Stimulated activated CD4-positive, alpha-beta T cell treated with anti-CD3 and anti-CD28 coated beads, TNF-alpha, amount 100 ng/mL, for 24 hours (primary cell): ENCODE measurements around the gene TGFBR3.

Experiments used
- DNase-seq, 3 experiments: peaks; one replicate each; pipeline ENCODE4 v3.0.0-alpha.2; 2020; ENCODE audit warnings: low read depth in 3 of 3

TGFBR3 gene

DNA sequence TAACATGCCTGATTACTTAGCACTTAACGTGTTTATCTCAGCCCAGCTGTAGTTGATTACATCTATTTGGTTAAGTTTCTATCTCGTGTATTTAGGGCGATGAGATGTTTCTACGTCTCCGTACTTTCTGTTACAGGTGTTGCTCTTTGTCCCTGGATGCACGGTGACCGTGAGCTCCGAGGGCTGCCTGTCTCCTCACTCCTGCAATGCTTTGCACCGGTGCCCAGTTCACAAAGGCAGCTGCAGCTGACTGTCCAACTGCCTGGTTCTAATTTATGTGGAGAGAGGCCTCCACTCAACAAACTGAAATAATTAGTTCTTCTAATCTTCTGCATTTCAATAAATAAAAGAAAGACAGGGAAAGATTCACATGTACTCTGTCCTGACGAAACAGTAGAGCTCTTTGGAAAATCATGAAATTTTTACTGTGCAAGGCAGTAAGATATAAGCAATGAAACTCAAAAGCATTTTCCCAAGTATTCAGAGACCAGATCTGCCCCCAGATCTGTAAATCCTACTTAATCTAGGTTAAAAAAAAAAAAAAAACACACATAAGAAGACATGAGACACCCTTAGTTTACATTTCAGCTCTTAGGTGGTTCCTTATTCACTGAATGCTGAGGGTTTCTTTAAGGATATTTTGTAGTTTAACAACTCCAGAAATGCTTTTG lies 108.2 kb downstream of the TGFBR3 start:
- no peak for DNase-seq

DNA sequence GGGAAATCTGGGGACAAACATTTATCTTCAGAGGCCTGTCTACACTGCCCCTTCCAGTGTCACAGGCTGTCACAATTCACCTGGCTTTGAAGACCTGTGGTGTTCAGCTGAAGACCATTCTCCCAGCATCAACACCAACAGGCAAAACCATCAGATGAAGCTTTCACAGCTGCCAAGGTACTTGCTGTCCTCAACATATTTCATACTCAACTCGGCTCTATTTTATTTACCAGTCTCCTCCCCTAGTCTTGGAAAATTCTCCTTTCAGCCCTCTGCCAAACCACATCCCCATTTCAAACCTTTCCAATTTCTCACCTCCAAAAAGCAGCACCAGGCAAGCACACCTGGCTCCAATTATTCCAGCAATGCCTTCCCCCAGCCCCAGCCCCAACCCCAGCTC lies 108.8 kb downstream of the TGFBR3 start:
- DNase-seq, result no peak

DNA sequence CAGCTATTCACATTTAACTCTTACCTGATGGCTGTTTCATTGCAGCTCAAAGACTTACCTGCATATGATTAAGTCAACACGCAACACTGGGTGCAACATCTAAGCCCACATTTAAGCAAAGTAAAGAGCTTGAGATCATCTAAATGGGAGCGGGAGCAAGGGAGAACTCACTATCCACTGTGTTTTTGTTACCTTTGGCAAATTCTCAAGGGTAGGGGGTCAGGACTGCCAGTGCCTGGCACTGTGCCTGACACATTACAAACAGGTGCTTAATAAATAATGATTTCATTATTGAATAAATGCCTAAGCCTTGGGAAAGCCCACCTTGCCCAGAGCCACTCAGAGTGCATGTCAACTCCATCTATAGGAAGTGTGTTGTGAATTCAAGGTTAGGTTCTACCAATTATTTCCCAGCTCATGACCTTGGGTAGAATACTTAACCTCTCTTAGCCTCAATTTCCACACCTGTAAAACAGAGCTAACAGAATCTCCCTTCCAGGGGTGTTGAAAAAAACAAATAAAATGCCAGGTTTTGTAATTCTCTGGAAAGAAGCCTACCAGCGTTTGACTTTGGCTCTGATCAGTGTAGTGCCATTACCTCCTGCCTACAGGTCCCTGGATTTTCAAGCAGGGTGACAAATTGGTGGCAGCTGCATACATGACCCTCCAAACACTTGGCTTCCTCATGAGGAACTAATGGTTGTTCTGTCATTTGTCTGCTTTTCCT lies 109.7 kb downstream of the TGFBR3 start:
- DNase-seq, result no peak

DNA sequence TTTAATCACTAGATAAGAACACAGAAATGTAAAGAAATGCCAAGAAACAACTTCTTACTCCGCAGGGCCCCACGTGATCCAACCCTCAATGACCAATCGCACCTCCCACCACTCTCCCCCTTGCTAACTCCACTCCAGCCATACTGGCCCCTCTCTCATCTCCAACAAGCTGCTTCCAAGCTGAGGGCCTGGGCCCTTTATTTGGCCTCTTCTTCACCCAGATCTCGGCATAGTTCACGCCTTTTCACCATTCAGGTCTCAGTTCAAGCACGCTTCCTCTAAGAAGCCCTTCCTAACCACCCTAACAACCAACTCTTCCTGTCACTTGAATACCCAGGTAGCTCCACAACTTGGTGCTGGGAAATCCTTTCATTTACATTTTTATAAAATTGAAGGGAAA lies 110.7 kb downstream of the TGFBR3 start:
- no peak for DNase-seq

DNA sequence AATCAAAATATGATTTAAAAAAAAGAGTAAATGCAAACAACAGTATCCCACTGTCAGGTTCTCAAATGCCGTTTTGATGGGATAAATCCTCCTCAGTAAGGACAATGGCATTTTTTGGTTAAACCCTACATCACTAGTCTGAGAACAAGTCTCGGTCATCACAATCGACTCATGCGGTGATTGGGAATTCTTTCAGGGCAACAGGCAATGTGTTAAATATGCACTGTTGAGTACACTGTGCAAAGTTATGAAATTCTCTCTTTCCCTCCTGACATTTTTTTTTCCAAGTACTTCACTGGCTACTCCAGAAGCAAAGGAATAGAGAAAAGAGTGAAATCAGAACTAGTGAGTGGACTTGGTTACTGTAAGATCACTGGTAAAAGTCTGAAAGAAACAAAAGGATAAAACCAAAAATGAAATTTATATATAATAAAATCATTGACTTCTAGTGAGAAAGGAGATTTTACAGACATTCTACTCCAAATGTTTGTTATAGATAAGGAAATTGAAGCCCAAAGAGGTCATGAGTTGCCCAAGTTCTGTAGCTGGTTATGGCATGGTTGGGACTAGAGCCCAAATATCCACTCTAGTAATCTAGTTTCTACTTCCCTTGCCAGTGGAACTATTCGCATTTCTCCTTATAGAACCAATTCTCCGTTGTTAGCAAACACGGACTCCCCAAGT lies 111.3 kb downstream of the TGFBR3 start:
- DNase-seq, result no peak

DNA sequence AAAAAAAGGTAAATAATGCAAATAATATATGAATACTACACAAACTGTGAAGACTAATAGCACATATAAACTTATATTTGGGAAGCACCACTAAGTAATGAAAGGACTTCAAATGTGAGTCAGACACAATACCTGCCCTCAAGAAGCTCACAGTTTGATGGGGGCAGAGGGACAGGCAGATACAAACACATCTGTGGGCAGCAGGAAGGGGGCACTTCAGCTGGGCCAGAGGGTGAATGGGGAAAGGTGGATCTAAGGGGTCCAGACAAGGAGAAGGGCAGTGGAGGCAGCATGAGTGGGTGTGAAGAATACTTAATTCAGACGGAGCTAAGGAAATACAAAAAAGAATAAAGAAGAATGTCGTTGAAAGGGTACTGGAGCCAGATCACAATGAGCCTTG lies 114.2 kb downstream of the TGFBR3 start:
- no peak for DNase-seq

DNA sequence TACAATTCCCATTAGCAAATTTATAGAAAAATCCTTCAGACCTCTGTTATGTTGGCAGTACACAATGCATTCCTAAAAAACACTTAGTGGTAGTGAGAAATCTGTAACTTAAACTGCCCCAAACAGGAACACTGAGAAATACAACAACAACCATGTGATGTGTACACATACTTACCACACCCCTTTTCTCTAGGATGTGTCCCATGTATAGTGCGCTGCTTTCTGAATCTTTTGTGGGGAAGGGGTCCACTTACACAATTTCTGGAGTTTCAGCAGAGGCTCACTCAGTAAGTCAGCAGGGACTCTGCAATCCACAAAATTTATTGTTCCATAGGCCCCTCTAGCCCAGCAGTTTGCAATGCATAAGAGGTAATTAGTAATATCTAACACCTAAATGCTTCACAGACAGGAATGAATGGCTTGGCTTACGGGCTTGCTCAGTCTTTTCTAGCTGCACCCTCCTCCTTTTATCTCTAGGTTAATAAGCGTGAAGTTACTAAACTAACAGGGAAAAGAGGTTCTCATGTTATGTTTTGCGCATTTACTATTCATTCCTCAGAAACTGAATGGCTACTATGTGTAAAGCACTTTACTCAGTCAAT lies 115.2 kb downstream of the TGFBR3 start:
- DNase-seq, result no peak

DNA sequence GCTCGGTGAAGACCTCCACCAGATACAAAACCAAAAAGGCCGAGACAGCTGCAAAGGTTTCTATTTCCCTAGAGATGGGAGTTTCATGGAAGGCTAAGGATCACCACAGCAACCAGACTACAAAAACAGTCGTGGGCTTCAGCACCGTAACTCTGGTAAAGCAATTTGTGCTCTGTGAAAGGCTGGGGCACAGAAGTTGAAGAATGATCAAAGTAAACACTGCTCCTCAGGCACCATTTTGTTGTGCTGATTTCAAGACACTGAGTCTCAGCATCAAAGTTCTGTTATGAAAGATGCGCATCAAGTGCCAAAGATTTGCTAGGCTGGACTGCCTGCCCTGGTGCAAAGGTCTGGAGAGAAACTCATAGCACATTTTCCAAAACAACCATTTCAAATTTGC lies 116.2 kb downstream of the TGFBR3 start:
- DNase-seq, result no peak

DNA sequence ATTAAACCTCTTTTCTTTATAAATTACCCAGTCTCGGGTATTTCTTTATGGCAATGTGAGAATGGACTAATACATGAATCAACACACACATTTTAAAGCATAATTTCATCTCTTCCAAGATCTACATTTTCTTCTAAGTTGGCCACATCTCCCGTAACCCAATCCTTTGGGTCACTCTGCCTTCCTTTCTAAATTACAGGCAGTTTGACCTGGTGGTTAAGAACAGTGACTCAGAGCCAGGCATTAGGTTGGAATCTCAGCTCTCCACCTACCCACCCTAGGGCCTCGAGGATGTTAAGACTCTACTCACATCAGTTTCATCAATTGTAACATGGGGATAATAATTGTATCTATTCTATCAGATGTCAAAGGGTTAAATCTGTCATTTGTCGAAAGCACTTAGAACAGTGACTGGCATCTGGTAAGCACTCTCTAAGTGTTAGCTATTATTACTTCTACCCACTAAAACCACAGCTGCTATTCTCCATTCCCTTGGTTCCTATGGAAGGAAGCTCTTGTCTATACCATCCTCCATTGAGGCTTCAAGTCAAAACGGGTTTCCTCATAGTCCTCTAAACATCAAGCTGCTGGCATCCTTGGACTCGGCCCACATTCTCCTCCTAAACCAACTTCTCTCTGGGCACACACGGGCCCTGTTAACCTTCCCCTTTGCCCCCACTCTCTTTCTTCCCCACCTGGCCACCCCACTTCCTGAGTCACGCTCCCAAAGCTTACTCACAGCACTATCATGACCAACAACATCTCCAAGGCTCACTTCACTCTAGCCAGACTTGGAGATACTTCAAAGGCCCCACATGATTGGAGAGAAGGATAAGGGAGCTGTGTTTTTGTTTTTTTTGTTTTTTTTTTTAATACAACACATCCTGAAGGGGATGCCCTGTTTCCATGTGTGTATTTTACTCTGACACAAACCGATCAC lies 116.9 kb downstream of the TGFBR3 start:
- no peak for DNase-seq

DNA sequence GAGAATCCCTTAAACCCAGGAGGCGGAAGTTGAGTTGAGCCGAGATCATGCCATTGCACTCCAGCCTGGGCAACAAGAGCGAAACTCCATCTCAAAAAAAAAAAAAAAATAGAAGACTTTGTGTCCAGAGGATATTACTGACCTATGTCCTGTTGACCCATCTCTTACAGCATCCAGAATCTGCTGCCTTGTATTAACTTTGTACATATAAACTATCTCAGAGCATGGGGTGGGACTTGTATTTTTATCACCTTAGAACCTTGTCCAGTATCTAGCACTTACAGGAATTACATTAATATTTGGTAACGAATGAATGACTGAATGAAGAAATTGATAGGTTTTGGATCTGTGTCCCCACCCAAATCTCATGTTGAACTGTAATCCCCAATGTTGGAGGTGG lies 117.8 kb downstream of the TGFBR3 start:
- no peak for DNase-seq

DNA sequence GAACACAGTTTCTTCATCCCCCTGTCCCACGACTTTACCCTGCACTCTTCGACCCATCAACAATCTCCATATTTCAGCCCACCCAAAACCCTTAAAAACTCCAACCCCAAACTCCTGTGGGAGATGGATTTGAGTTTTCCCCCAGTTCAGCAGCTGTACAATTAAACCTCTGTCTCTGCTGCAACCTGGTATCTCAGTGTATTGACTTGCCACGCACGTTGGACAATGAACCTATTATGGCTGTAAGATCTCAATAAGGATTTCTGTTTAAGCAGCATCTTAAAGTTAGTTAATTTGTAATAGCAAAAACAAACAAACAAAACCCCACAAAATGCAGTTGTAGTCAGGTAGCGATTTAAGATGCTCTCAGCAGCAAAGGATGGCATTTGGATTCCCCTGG lies 119.1 kb downstream of the TGFBR3 start:
- no peak for DNase-seq

DNA sequence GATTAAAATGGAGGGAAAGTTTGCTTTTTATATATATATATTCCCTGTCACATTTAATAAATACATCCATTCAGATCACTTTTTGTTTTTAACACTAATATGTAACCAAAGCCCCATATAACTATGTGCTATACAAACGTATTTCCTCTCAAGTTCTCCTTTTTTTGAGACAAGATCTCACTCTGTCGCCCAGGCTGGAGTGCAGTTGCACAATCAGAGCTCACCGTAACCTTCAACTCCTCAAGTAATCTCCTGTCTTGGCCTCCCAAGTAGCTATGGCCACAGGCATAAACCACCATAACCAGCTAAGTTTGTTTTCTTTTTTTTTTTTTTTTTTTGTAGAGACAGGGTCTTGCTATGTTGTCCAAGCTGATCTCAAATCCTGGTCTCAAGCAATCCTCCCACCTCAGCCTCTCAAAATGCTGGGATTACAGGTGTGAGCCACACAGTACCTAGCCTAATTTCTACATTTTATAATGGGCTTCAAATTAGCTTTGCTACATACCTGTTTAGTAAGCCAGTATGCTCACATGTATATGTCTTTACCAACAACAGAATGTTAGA lies 120.0 kb downstream of the TGFBR3 start:
- no peak for DNase-seq

DNA sequence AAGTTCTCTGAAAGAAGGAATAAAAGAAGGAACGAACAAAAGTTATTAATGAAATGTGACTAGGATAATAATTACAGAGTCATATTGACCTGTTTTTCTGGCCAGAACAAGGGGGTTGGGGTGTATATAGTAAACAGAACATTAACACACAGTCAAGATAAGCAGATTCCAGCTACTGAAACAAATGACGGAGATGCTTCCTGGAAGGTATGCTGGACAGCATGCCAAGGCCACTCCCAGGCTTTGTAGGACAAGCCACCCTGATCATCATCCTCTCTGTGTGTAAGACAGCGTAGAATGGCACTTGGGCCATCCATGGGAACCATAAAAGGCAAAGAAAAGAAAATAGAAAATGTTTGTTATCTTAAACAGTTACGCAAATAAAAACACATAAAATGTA lies 120.7 kb downstream of the TGFBR3 start:
- DNase-seq, result no peak

DNA sequence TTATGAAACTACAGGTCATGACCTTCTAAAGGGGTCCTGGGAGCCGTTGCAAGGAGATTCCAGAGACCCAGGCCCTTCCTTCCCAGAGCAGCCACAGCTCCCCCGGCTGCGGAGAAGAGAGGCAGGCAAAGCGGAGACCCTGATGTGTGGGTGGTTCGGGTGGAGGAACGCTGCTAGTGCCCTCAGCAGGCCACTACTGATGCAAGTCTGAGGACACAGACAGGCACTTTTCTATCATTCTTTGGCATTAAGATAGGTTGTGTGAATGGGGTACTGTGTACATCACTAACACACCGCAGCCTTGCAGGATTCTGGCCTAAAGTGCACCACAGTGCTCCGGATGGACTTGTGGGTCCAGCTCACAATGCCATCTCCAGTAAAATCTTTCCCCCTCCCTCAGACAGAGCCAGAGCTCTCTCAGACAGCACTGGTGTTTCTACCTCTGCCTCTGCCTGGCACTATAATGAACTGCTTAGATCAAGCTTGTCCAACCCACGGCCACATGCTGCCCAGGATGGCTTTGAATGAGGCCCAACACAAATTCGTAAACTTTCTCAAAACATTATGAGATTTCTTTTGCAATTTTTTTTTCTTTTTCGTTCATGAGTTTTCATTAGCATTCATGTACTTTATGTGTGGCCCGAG lies 121.4 kb downstream of the TGFBR3 start:
- no peak for DNase-seq

DNA sequence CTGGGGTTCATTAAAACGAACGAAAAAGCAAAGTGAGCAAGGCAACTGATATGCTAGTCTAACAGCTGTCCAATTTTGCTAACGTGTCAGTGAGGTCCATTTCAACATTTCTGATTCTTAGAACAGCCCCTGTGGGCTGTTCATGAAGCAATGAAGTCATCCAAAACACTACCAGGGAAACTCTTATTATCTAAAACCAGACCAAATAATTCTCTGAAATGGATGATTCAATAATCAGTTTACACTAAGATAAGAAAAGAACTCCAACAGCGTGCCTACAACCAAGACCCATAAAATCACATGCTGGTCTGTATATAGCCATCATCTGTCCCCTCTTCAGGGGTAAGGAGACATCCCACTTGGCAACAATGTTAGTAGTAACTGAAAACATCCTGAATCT lies 122.7 kb downstream of the TGFBR3 start:
- no peak for DNase-seq

DNA sequence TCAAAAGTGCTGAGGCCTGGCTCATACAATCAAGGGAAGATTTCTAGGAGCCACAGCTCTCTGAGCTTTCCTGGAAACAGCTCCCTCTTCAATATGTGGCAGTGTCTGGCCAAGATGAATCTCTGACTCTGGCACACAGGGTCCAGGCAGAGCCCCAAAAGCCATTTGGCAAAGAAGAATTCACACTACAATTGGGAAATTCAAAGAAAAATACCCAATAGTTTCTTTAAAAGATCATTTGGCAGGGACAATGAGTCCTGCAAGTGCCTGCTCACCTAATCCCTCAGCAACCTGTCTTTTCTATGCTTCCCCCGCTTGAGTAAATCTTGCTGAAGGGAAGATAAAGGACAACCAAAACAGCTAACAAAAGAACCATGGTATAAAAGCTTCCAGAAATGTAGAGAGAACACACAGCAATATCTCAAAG lies 124.6 kb downstream of the TGFBR3 start:
- no peak for DNase-seq

DNA sequence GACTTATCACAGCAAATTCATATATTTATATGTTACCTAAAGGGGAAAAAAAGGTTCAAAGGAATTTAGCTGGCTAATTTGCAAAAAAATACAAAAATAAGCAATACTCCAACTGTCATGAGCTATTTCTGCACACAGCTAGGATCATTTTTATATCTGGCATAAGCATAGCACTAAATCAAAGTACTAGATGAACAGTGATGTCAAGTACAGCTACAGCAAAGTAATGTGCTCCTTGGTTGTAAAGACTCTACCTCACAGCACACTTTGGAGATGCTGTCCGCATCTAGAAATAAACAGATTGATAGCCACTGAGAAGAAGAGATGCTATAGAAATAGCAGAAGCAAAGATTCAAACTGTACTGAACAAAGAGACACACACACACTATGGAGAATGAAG lies 125.4 kb downstream of the TGFBR3 start:
- DNase-seq, result no peak

DNA sequence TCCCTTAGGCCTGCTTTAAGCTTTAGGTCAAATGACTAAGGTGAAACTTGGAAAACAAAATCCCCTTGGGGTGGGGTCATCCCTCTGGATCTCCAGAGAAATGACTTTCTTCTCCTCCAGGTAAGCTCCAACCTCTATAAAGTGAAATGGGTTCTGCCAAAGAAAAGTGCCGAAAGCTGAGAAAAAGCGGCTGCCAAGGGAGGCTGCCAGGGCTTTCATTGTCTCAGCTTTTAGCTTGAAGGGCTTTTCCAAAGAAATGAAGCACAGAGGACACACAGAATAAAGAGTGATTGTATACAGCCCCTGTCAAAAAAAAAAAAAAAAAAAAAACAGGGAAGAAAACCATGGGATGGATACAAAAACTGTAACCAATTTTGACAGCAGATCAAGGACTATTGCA lies 126.9 kb downstream of the TGFBR3 start:
- no peak for DNase-seq

DNA sequence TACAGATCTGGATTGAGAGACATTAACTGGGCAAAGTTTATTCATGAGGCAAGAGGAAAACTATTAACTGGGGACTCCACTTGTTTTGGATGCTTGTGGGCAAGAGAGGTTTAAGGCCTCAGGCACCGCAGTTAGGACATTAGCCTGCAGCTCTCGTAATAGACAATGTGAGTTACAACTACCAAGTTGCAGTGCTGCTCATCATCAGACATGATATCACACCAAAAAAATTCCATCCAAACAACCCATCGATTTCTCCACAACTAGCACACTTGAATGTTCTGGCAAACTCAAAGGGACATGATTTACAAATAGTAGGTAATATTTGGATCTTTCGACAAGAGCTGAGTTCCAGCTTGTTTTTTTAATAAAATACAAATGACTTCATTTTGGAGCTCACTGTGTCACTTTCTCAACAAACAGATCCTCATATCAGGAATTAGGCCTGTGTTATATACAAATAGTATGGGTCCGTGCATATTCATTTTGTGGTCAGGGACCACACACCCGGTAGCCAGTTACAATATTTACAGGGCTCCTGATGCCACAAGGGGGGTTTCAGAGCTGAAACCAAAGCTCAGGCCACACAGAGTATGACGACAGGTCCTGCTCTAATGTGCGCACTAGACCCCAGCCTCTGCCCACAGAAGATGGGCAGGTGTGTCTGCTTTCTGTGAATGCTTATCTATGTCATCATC lies 128.0 kb downstream of the TGFBR3 start:
- DNase-seq, result no peak

DNA sequence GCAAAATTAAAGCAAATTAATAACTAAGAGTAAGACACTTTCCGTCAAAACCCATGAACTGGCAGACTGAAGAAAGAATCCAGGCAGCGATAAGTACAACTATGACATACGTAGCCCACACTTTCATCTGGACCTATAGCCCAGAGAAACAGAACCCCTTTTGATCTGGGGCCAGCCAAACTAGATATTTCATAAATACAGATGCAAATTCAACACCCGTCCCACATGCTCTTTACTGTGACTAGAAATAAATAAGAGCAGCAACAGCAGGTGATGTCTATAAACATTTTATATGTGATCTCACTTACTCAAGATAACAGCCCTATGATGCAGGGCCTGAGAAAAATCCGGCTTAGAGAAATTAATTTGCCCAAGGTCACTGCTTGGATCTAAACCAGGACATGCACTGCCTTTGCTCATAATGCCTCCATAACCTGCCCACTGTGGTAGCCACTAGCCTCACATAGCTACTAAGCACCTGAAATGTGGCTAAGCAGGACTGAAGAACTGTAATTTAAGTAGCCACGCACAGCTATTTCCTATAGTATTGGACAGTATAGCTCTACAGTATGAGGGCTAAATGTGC lies 130.2 kb downstream of the TGFBR3 start:
- no peak for DNase-seq
